H1 (cell line): ENCODE data around the gene STH. TPM values are rescaled to one million over a fixed set of nuclear protein-coding genes. Genes with fewer than 3 reads are reported as not detected.

Experiments used
- CTCF ChIA-PET: fragments of 300-600 bp; sonication (Branson Sonifier 250); formaldehyde crosslinking; loops from one replicate; lab custom pipeline; 2021; ENCODE audit not compliant: partially characterized antibody; lab: Charles Lee
- POLR2A ChIA-PET: fragments of 300-600 bp; sonication (Branson Sonifier 250); formaldehyde crosslinking; loops from one replicate; lab custom pipeline; 2021; ENCODE audit warnings: inconsistent platforms; ENCODE audit not compliant: partially characterized antibody; lab: Charles Lee
- DNase-seq, 2 experiments: peaks; one replicate each; pipeline versions ENCODE4 v3.0.0 to v3.0.0-alpha.2; 2010 to 2022; ENCODE audit warnings: low spot score in 2 of 2, low read depth in 1 of 2, mixed read lengths in 1 of 2
- FAIRE-seq: peaks from 2 replicates; lab custom pipeline; 2011; peaks lifted over from hg19 to GRCh38; lab: Jason Lieb, UNC
- H2AFZ ChIP-seq: 2 replicates; pipeline ENCODE4 v1.8.1; 2012; ENCODE audit warnings: low read length, inconsistent platforms
- H2AK5ac ChIP-seq: 2 replicates; pipeline ENCODE4 v1.6.1; 2013; ENCODE audit warnings: low read depth, low read length
- H2BK120ac ChIP-seq: replicated peaks from 2 replicates; pipeline ENCODE3; 2013; ENCODE audit warnings: low read depth, low read length, inconsistent platforms
- H2BK12ac ChIP-seq: 2 replicates; pipeline ENCODE4 v1.6.1; 2013; ENCODE audit warnings: low read depth, low read length
- H2BK15ac ChIP-seq: 2 replicates; pipeline ENCODE4 v1.6.1; 2013; ENCODE audit warnings: low read length
- H2BK20ac ChIP-seq: 2 replicates; pipeline ENCODE4 v1.6.1; 2013; ENCODE audit warnings: low read length
- H2BK5ac ChIP-seq: 2 replicates; pipeline ENCODE4 v1.6.1; 2013; ENCODE audit warnings: low read depth, low read length
- H3K14ac ChIP-seq: 2 replicates; pipeline ENCODE4 v1.6.1; 2013; ENCODE audit warnings: inconsistent platforms; ENCODE audit not compliant: insufficient read length
- H3K18ac ChIP-seq: 2 replicates; pipeline ENCODE4 v1.6.1; 2013; ENCODE audit warnings: low read length; ENCODE audit errors: extremely low read depth
- H3K23ac ChIP-seq: 2 replicates; pipeline ENCODE4 v1.6.1; 2013; ENCODE audit warnings: inconsistent platforms; ENCODE audit not compliant: insufficient read length
- H3K23me2 ChIP-seq: 2 replicates; pipeline ENCODE4 v1.6.1; 2013; ENCODE audit warnings: low read depth, low read length
- H3K27ac ChIP-seq: 2 replicates; pipeline ENCODE4 v1.6.1; 2011; ENCODE audit warnings: low read depth, low read length, inconsistent platforms
- H3K27me3 ChIP-seq, 4 experiments: replicated peaks in 1 of 4; 1 replicate in 1 of 4; 2 replicates in 3 of 4; pipeline versions ENCODE4 v1.6.1 to v1.8.1; 2011 to 2013; ENCODE audit warnings: low read length in 3 of 4, mild to moderate bottlenecking in 3 of 4, inconsistent platforms in 2 of 4, mixed read lengths in 2 of 4, moderate library complexity in 1 of 4; ENCODE audit not compliant: control insufficient read depth in 3 of 4, insufficient read depth in 3 of 4; ENCODE audit errors: extremely low read depth in 1 of 4
- H3K36me3 ChIP-seq, 4 experiments: 2 replicates each; pipeline versions ENCODE4 v1.6.1 to v1.8.1; 2011 to 2013; ENCODE audit warnings: mild to moderate bottlenecking in 4 of 4, low read length in 3 of 4, moderate library complexity in 2 of 4, control low read depth in 1 of 4, inconsistent platforms in 1 of 4; ENCODE audit not compliant: insufficient read depth in 4 of 4, control insufficient read depth in 2 of 4
- H3K4ac ChIP-seq: replicated peaks from 2 replicates; pipeline ENCODE3; 2013; ENCODE audit warnings: low read length, low read depth, mixed read lengths, inconsistent platforms; ENCODE audit not compliant: insufficient read length
- H3K4me1 ChIP-seq, 4 experiments: replicated peaks in 1 of 4; 1 replicate in 1 of 4; 2 replicates in 3 of 4; pipeline versions ENCODE4 v1.6.1 to v1.8.1; 2011 to 2013; ENCODE audit warnings: low read length in 3 of 4, inconsistent platforms in 2 of 4, mixed read lengths in 1 of 4; ENCODE audit not compliant: insufficient read depth in 4 of 4, control insufficient read depth in 3 of 4
- H3K4me2 ChIP-seq, 2 experiments: 2 replicates each; pipeline versions ENCODE4 v1.6.1 to v1.8.1; 2011 to 2013; ENCODE audit warnings: low read depth in 2 of 2, low read length in 2 of 2, control low read depth in 1 of 2, inconsistent platforms in 1 of 2, mild to moderate bottlenecking in 1 of 2; ENCODE audit not compliant: insufficient read depth in 1 of 2
- H3K4me3 ChIP-seq, 4 experiments: fragments of 200-600, 300-600 bp in 1 of 4; sonication (generic), shearing (Covaris generic), sonication (Bioruptor Twin) in 1 of 4; 2 replicates each; pipeline versions ENCODE4 v1.5.1 to v1.8.1; 2011 to 2016; ENCODE audit warnings: low read length in 4 of 4, low read depth in 3 of 4, control low read depth in 2 of 4, inconsistent platforms in 2 of 4, mild to moderate bottlenecking in 2 of 4, mixed read lengths in 1 of 4, moderate library complexity in 1 of 4; ENCODE audit not compliant: insufficient read depth in 2 of 4; ENCODE audit errors: extremely low read depth in 1 of 4
- H3K56ac ChIP-seq: replicated peaks from 2 replicates; pipeline ENCODE3; 2013; ENCODE audit warnings: low read depth, mild to moderate bottlenecking, mixed read lengths, low read length, inconsistent platforms; ENCODE audit not compliant: insufficient read length
- H3K79me1 ChIP-seq: 2 replicates; pipeline ENCODE4 v1.6.1; 2013; ENCODE audit warnings: low read depth, low read length, control low read depth
- H3K79me2 ChIP-seq, 2 experiments: 2 replicates each; pipeline versions ENCODE4 v1.6.1 to v1.8.1; 2012 to 2013; ENCODE audit warnings: low read length in 2 of 2, mild to moderate bottlenecking in 2 of 2, inconsistent platforms in 1 of 2; ENCODE audit not compliant: insufficient read depth in 2 of 2, control insufficient read depth in 1 of 2
- H3K9ac ChIP-seq, 4 experiments: replicated peaks in 1 of 4; 1 replicate in 1 of 4; 2 replicates in 3 of 4; pipeline versions ENCODE4 v1.6.1 to v1.8.1; 2011 to 2013; ENCODE audit warnings: low read depth in 3 of 4, low read length in 3 of 4, control low read depth in 2 of 4, mild to moderate bottlenecking in 2 of 4, moderate library complexity in 2 of 4, inconsistent platforms in 1 of 4; ENCODE audit errors: extremely low read depth in 1 of 4
- H3K9me3 ChIP-seq, 2 experiments: 2 replicates each; pipeline versions ENCODE4 v1.6.1 to v1.8.1; 2012 to 2013; ENCODE audit warnings: mild to moderate bottlenecking in 2 of 2, moderate library complexity in 2 of 2, control low read depth in 1 of 2, inconsistent platforms in 1 of 2, low read depth in 1 of 2, low read length in 1 of 2, mixed read lengths in 1 of 2; ENCODE audit not compliant: insufficient read depth in 2 of 2
- H4K20me1 ChIP-seq, 2 experiments: replicated peaks in 1 of 2; 2 replicates each; pipeline versions ENCODE3 to v1.8.1; 2011 to 2013; ENCODE audit warnings: inconsistent platforms in 2 of 2, low read length in 2 of 2, mild to moderate bottlenecking in 1 of 2; ENCODE audit not compliant: insufficient read depth in 2 of 2, control insufficient read depth in 1 of 2
- H4K5ac ChIP-seq: 2 replicates; pipeline ENCODE4 v1.6.1; 2013; ENCODE audit warnings: low read length, low read depth, mixed read lengths, inconsistent platforms; ENCODE audit not compliant: insufficient read length
- H4K8ac ChIP-seq: 2 replicates; pipeline ENCODE4 v1.8.0; 2013; ENCODE audit warnings: mild to moderate bottlenecking, moderate library complexity, low read length, inconsistent platforms; ENCODE audit not compliant: insufficient read depth; ENCODE audit errors: extremely low read depth
- H4K91ac ChIP-seq: replicated peaks from 2 replicates; pipeline ENCODE3; 2013; ENCODE audit warnings: low read length, mixed read lengths, inconsistent platforms; ENCODE audit not compliant: insufficient read length
- RBBP5 ChIP-seq: IDR thresholded peaks from 2 replicates; pipeline ENCODE4 v1.7.1; 2012; ENCODE audit warnings: low read depth, mild to moderate bottlenecking, inconsistent platforms, low read length, moderate library complexity, borderline replicate concordance
- WGBS, 2 experiments: shearing (Covaris generic) in 1 of 2; methylation state at CpG; one replicate each; pipeline versions ENCODE4 v1.1.6 to v1.1.7; 2013 to 2015; ENCODE audit warnings: low lambda C conversion rate in 2 of 2, mixed read lengths in 2 of 2, inconsistent platforms in 1 of 2, low coverage in 1 of 2, missing lambda C conversion rate in 1 of 2; ENCODE audit not compliant: insufficient replicate concordance in 2 of 2, insufficient coverage in 1 of 2, insufficient read length in 1 of 2; ENCODE audit errors: extremely low coverage in 1 of 2, missing lambda C conversion rate in 1 of 2; 5-methylcytosine and 5-hydroxymethylcytosine counted together
- polyA plus RNA-seq, 7 experiments: library from polyadenylated mRNA; depleted of rRNA in 3 of 7; stranded (reverse) in 5 of 7; unstranded in 2 of 7; fragments of >200 nt in 5 of 7; fragments of 200-250 nt in 2 of 7; gene quantifications; 1 replicate in 5 of 7; 2 replicates in 1 of 7; 4 replicates in 1 of 7; pipeline versions ENCODE4 v1.2.1 to v1.2.3, GENCODE V29; 2011 to 2013; ENCODE audit warnings: missing spikeins in 2 of 7, mixed read lengths in 2 of 7
- total RNA-seq: library from RNA; stranded (reverse); fragmentation: NEBNext Ultra II Directional; extraction: Animal tissue kit (Norgen Biotek cat#: 25700); gene quantifications from 2 replicates; pipeline ENCODE4 v1.2.1, GENCODE V29; 2021

The STH gene
- total and polyA plus RNA-seq, 2 of the 8 experiments (the other 6 are each of a cell fraction or from before 2014, with no cell fraction given): not detected

- no peak for FAIRE-seq
- H3K23me2 ChIP-seq: no peaks in the 10 kb centered on the region
- H3K18ac ChIP-seq: no peak overlapping the region
- H3K4me2 ChIP-seq: no peak overlapping the region
- H4K8ac ChIP-seq: no peak overlapping the region
- no peak for TF ChIP-seq RBBP5
- no peak overlapping the region for H2AK5ac ChIP-seq
- H3K36me3 ChIP-seq: peaks cover 43 to 89% (median 74%) of the 10 kb centered on the region in 4 experiments
- H2BK5ac ChIP-seq: no peak overlapping the region
- no peak overlapping the region for H2BK12ac ChIP-seq
- peaks cover 0 to 5% of the 10 kb centered on the region in 2 experiments for H4K20me1 ChIP-seq
- 94% methylated on average over 3 of the region's 3 CpGs; no CpG with 5 or more reads in 1 of the 2 experiments for WGBS, 2 experiments
- no peak overlapping the region for H3K14ac ChIP-seq
- H3K23ac ChIP-seq: no peak overlapping the region
- H3K4ac ChIP-seq: no peak overlapping the region
- no peaks in the 10 kb centered on the region for H3K9me3 ChIP-seq
- H2BK20ac ChIP-seq: no peak overlapping the region
- H2BK15ac ChIP-seq: no peak overlapping the region
- peaks cover 3% of the 10 kb centered on the region; the same call in 1 of the 2 replicates for H3K79me1 ChIP-seq
- no peak overlapping the region for H4K5ac ChIP-seq
- H3K79me2 ChIP-seq: no peaks in the 10 kb centered on the region
- H2AFZ ChIP-seq: no peak overlapping the region
- H3K4me3 ChIP-seq: no peak overlapping the region
- no peak overlapping the region for H3K27ac ChIP-seq
- H3K27me3 ChIP-seq: no peaks in the 10 kb centered on the region
- ChIA-PET POLR2A (interaction anchor here (1.6 kb wide), 1 partner anchor 23 kb away, joined by 4 read pairs; no protein-coding TSS in a partner anchor), CTCF (interaction anchor here (0.6 to 3.4 kb wide), 6 partner anchors 8 to 35 kb away, joined by 3 to 18 read pairs (median 5); no protein-coding TSS in a partner anchor)
- DNase-seq: no peak
- H3K4me1 ChIP-seq: peaks cover 0 to 8% (median 4%) of the 10 kb centered on the region in 4 experiments; a peak in 4 of 7 replicates
- H2BK120ac ChIP-seq: no peak overlapping the region
- H4K91ac ChIP-seq: no peak overlapping the region
- no peak overlapping the region for H3K56ac ChIP-seq
- no peak overlapping the region for H3K9ac ChIP-seq
Measured at GRCh38 chr17:46033392-46033791, 34.3 kb downstream of the STH start.
